Fibroblast of lung (primary cell): ENCODE data around the gene BIRC7.

Source experiments
- EZH2 ChIP-seq: IDR thresholded peaks from 2 replicates; pipeline ENCODE4 v1.5.1; 2012; ENCODE audit warnings: low read length, control low read depth, mild to moderate bottlenecking; ENCODE audit errors: missing control alignments
- TF ChIP-seq, protein P1 (sequence below), 2 donors: IDR thresholded peaks in 1 of 2; conservative IDR thresholded peaks in 1 of 2; 1 replicate in 1 of 2; 2 replicates in 1 of 2; pipeline ENCODE4 v1.5.1; 2011 to 2012; ENCODE audit warnings: low read length in 2 of 2, control low read depth in 1 of 2, inconsistent platforms in 1 of 2, low read depth in 1 of 2, mild to moderate bottlenecking in 1 of 2

DNA sequence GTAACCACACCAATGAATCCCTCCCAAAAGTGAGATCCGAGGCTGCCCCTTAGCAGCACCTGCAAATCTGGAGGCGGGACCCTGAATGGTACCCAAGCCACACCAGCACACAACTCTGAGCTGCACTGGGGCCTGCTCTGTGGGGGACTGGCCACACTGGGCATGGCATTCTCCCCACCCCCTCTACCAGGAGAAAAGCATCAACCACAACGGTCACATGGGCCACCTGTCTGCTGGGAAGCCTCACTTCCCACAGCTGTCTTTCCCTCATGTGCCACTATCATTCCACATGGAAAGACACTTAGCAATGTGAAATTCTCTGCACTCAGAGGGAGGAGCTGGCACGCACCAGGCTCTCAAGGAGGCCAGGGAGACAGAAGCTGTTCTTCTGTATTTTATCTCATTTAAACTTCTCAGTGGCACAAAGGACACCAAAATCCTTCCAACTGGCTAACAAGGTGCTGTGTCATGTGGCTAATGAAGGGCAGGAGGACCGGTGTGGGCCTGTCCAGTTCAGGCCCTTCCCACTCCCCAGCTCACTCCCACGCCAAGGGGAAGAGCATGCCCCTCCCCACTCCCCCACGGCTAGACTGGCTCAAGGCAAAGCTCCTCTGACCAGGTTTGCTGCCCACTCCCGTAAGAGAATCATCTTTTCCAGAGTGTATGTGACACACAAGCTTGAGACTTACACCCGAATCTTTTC, 38.8 kb upstream of the BIRC7 start:
- TF ChIP-seq, protein P1, sequence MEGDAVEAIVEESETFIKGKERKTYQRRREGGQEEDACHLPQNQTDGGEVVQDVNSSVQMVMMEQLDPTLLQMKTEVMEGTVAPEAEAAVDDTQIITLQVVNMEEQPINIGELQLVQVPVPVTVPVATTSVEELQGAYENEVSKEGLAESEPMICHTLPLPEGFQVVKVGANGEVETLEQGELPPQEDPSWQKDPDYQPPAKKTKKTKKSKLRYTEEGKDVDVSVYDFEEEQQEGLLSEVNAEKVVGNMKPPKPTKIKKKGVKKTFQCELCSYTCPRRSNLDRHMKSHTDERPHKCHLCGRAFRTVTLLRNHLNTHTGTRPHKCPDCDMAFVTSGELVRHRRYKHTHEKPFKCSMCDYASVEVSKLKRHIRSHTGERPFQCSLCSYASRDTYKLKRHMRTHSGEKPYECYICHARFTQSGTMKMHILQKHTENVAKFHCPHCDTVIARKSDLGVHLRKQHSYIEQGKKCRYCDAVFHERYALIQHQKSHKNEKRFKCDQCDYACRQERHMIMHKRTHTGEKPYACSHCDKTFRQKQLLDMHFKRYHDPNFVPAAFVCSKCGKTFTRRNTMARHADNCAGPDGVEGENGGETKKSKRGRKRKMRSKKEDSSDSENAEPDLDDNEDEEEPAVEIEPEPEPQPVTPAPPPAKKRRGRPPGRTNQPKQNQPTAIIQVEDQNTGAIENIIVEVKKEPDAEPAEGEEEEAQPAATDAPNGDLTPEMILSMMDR (conservative IDR thresholded peaks at IDR 0.05 in 1 of 2, IDR thresholded peaks at IDR 0.05 in 1 of 2; ENCODE audit: low read depth in 1 of 2, low read length in 2 of 2) = no peak
- TF ChIP-seq EZH2 = no peak
